A549 (cell line): ENCODE data around the gene NDEL1. TPM values are rescaled to one million over a fixed set of nuclear protein-coding genes. Genes with fewer than 3 reads are reported as not detected.
A peak's percentile ranks its signal among the peaks of the same experiment; 100 is the strongest.

Experiments
- ATAC-seq, 2 experiments: fragments of 200-7000 bp in 1 of 2; fragments of >200 bp in 1 of 2; cut with Nextera tagmentation in 1 of 2; cut with Tn5 transposase in 1 of 2; 3 replicates each; pipeline versions ENCODE4 v1.8.0 to v1.9.1; 2018 to 2020; ENCODE audit warnings: mild to moderate bottlenecking in 1 of 2, moderate library complexity in 1 of 2
- CTCF ChIA-PET: fragments of 300-600 bp; sonication (Branson Sonifier 250); formaldehyde crosslinking; extraction: SDS; loops from one replicate; lab custom pipeline; 2021; ENCODE audit warnings: antibody characterized with exemption, inconsistent platforms; lab: Yijun Ruan, JAX
- POLR2A ChIA-PET: fragments of 350-600 bp; formaldehyde crosslinking; extraction: SDS; loops from one replicate; lab custom pipeline; 2021; ENCODE audit warnings: antibody characterized with exemption, inconsistent platforms; lab: Yijun Ruan, JAX
- DNase-seq, 2 experiments: peaks; one replicate each; pipeline versions ENCODE4 v3.0.0 to v3.0.0-alpha.2; 2011 to 2016; ENCODE audit warnings: low read depth in 1 of 2, low spot score in 1 of 2
- FAIRE-seq: peaks from 2 replicates; lab custom pipeline; 2011; peaks lifted over from hg19 to GRCh38; lab: Jason Lieb, UNC
- H3K27ac ChIP-seq, 2 experiments: fragments of >200 bp; sonication (Bioruptor Twin); formaldehyde crosslinking; 3 replicates each; pipeline ENCODE4 v1.5.1; 2016 to 2017
- H3K4me1 ChIP-seq: fragments of >200 bp; sonication (Bioruptor Twin); formaldehyde crosslinking; 3 replicates; pipeline ENCODE4 v1.6.1; 2016
- H3K4me2 ChIP-seq: fragments of >200 bp; sonication (Bioruptor Twin); formaldehyde crosslinking; 3 replicates; pipeline ENCODE4 v1.6.1; 2016
- H3K4me3 ChIP-seq: fragments of >200 bp; sonication (Bioruptor Twin); formaldehyde crosslinking; 3 replicates; pipeline ENCODE4 v1.5.1; 2016
- H3K9me3 ChIP-seq: fragments of >200 bp; sonication (Bioruptor Twin); formaldehyde crosslinking; 3 replicates; pipeline ENCODE4 v1.6.1; 2016
- CBX8 ChIP-seq: fragments of 200-600 bp; sonication (generic); IDR thresholded peaks from 2 replicates; pipeline ENCODE4 v1.6.1; 2016
- CEBPB ChIP-seq, 2 experiments: fragments of >200 bp in 1 of 2; sonication (Bioruptor Twin) in 1 of 2; formaldehyde crosslinking in 1 of 2; IDR thresholded peaks; 2 replicates each; pipeline ENCODE4 v1.6.1; 2012 to 2016
- CHD2 ChIP-seq: fragments of 150-350 bp; IDR thresholded peaks from 2 replicates; pipeline ENCODE4 v1.6.1; 2014; ENCODE audit warnings: low read length; ENCODE audit not compliant: partially characterized antibody
- CHD4 ChIP-seq: fragments of 200-600 bp; sonication (generic); IDR thresholded peaks from 2 replicates; pipeline ENCODE4 v1.6.1; 2016; ENCODE audit warnings: antibody characterized with exemption, mild to moderate bottlenecking, borderline replicate concordance
- EHMT2 ChIP-seq: fragments of 200-600 bp; sonication (generic); IDR thresholded peaks from 2 replicates; pipeline ENCODE4 v1.6.1; 2016; ENCODE audit warnings: antibody characterized with exemption, low read depth, mild to moderate bottlenecking, moderate library complexity
- ESRRA ChIP-seq: fragments of 150-350 bp; IDR thresholded peaks from 2 replicates; pipeline ENCODE4 v1.6.1; 2014; ENCODE audit warnings: mild to moderate bottlenecking, low read length, borderline replicate concordance
- HDAC2 ChIP-seq: fragments of 200-600 bp; sonication (generic); IDR thresholded peaks from 2 replicates; pipeline ENCODE4 v1.6.1; 2016
- HES2 ChIP-seq: fragments of >200 bp; sonication (Bioruptor Twin); formaldehyde crosslinking; IDR thresholded peaks from 2 replicates; pipeline ENCODE4 v1.6.1; 2016
- JUNB ChIP-seq: fragments of >200 bp; sonication (Bioruptor Twin); formaldehyde crosslinking; IDR thresholded peaks from 2 replicates; pipeline ENCODE4 v1.6.1; 2016
- KDM1A ChIP-seq: fragments of 200-600 bp; sonication (generic); IDR thresholded peaks from 2 replicates; pipeline ENCODE4 v1.6.1; 2016; ENCODE audit warnings: low read depth, mild to moderate bottlenecking
- NFE2L2 ChIP-seq: fragments of 150-350 bp; conservative IDR thresholded peaks from 2 replicates; pipeline ENCODE4 v1.6.1; 2014; ENCODE audit warnings: low read length
- NPAS2 ChIP-seq: fragments of 250-450 bp; sonication (Bioruptor Pico); IDR thresholded peaks from 2 replicates; pipeline ENCODE4 v1.8.0; 2022; ENCODE audit warnings: mild to moderate bottlenecking, moderate library complexity, borderline replicate concordance
- PBX3 ChIP-seq: IDR thresholded peaks from 2 replicates; pipeline ENCODE4 v1.6.1; 2012
- POLR2A ChIP-seq: IDR thresholded peaks from 2 replicates; pipeline ENCODE4 v1.6.1; 2012; ENCODE audit warnings: mild to moderate bottlenecking, low read length
- RCOR1 ChIP-seq: fragments of 150-350 bp; IDR thresholded peaks from 2 replicates; pipeline ENCODE4 v1.6.1; 2014; ENCODE audit warnings: antibody characterized with exemption, low read length, low read depth
- SMC3 ChIP-seq: fragments of >200 bp; sonication (Bioruptor Twin); formaldehyde crosslinking; IDR thresholded peaks from 3 replicates; pipeline ENCODE4 v1.6.1; 2018; ENCODE audit warnings: inconsistent platforms
- SREBF2 ChIP-seq: fragments of 450-650 bp; IDR thresholded peaks from 2 replicates; pipeline ENCODE4 v1.6.1; 2014; ENCODE audit warnings: mild to moderate bottlenecking, moderate library complexity
- USF2 ChIP-seq: fragments of 450-650 bp; IDR thresholded peaks from 2 replicates; pipeline ENCODE4 v1.6.1; 2014; ENCODE audit warnings: antibody characterized with exemption
- ZC3H11A ChIP-seq: fragments of 450-650 bp; IDR thresholded peaks from 2 replicates; pipeline ENCODE4 v1.6.1; 2014; ENCODE audit warnings: antibody characterized with exemption, mild to moderate bottlenecking
- ZNF302 ChIP-seq: fragments of 250-450 bp; sonication (Bioruptor Pico); IDR thresholded peaks from 2 replicates; pipeline ENCODE4 v1.9.0; 2021; ENCODE audit warnings: inconsistent platforms, mild to moderate bottlenecking, moderate library complexity
- WGBS: methylation state at CpG from one replicate; pipeline ENCODE4 v1.1.6; 2017; ENCODE audit errors: missing lambda C conversion rate; 5-methylcytosine and 5-hydroxymethylcytosine counted together
- polyA plus RNA-seq, 4 experiments: library from polyadenylated mRNA; depleted of rRNA in 3 of 4; stranded (reverse); fragments of >200 nt; fragmentation: RNase III in 1 of 4; extraction: RNeasy Plus Mini Kit Qiagen cat#74134 plus additional on column Dnase treatment in 1 of 4; gene quantifications; 2 replicates in 3 of 4; 3 replicates in 1 of 4; pipeline ENCODE4 v1.2.3, GENCODE V29; 2011 to 2017
- TF ChIP-seq, protein P1 (sequence below): fragments of >200 bp; sonication (Bioruptor Twin); formaldehyde crosslinking; IDR thresholded peaks from 3 replicates; pipeline ENCODE4 v1.5.1; 2016
- TF ChIP-seq, protein P2 (sequence below): fragments of 250-450 bp; sonication (Bioruptor Pico); IDR thresholded peaks from 2 replicates; pipeline ENCODE4 v1.5.0; 2020; ENCODE audit warnings: low read depth, mild to moderate bottlenecking, moderate library complexity
- TF ChIP-seq, protein P3 (sequence below): IDR thresholded peaks from 2 replicates; pipeline ENCODE4 v1.6.1; 2012

NDEL1 gene
- polyA plus RNA-seq, 2 of the 4 experiments (the other 2 are of a cell fraction) = 53.3 to 91.0 TPM

GRCh38 chr17:8397636-8398035 lies 38.0 kb upstream of the NDEL1 start, which contains the start of gene RNF222:
RNF222 (minus strand) TSS chr17:8397827; CDS start chr17:8393461, 4,366 bp downstream.
- Histone ChIP-seq H3K4me1 (no peaks in the 10 kb centered on the region), H3K9me3 (no peaks in the 10 kb centered on the region), H3K4me3 (no peak within 1 kb of the TSS), H3K27ac (no peak within 1 kb of the TSS), H3K4me2 (no peak within 1 kb of the TSS)
- FAIRE-seq (no peak), DNase-seq (no peak), ATAC-seq (peak in 1 of 2 experiments; percentile 5; a peak in 1 of 6 replicates)
- ChIA-PET POLR2A (interaction anchor here (1.0 kb wide), 1 partner anchor 233 kb away, joined by 4 read pairs; the partner anchor contains the start of gene MYH10), CTCF (interaction anchor here (1.0 to 9.3 kb wide), 5 partner anchors 11 to 390 kb away, joined by 3 to 71 read pairs (median 4); partner anchors contain the start of gene RPL26)
- TF ChIP-seq EHMT2 (no peak), CEBPB (IDR thresholded peaks at IDR 0.05) (no peak), SMC3 (no peak), PBX3 (no peak), USF2 (no peak), CHD2 (no peak), HDAC2 (no peak), NPAS2 (CRISPR knock-in tag) (no peak), CBX8 (no peak)
- TF ChIP-seq, protein P1, sequence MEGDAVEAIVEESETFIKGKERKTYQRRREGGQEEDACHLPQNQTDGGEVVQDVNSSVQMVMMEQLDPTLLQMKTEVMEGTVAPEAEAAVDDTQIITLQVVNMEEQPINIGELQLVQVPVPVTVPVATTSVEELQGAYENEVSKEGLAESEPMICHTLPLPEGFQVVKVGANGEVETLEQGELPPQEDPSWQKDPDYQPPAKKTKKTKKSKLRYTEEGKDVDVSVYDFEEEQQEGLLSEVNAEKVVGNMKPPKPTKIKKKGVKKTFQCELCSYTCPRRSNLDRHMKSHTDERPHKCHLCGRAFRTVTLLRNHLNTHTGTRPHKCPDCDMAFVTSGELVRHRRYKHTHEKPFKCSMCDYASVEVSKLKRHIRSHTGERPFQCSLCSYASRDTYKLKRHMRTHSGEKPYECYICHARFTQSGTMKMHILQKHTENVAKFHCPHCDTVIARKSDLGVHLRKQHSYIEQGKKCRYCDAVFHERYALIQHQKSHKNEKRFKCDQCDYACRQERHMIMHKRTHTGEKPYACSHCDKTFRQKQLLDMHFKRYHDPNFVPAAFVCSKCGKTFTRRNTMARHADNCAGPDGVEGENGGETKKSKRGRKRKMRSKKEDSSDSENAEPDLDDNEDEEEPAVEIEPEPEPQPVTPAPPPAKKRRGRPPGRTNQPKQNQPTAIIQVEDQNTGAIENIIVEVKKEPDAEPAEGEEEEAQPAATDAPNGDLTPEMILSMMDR = no peak
- 25% methylated on average over 12 of the region's 13 CpGs for WGBS

GRCh38 chr17:8398980-8399379 lies 36.7 kb upstream of the NDEL1 start:
- no peak for ATAC-seq
- H3K4me3 ChIP-seq = no peak overlapping the region
- ChIA-PET POLR2A (no interaction called here), CTCF (interaction anchor here (5.0 to 9.3 kb wide), 2 partner anchors 10 to 16 kb away, joined by 22 to 71 read pairs; partner anchors contain the start of gene RPL26)
- no peak overlapping the region for H3K27ac ChIP-seq
- no peaks in the 10 kb centered on the region for H3K9me3 ChIP-seq
- TF ChIP-seq SREBF2 (no peak), ESRRA (no peak), NFE2L2 (no peak), CHD2 (no peak), RCOR1 (no peak), HES2 (no peak), NPAS2 (CRISPR knock-in tag) (no peak), ZC3H11A (no peak), JUNB (no peak), KDM1A (no peak), ZNF302 (CRISPR knock-in tag) (no peak), CHD4 (no peak), POLR2A (no peak)
- TF ChIP-seq, protein P2, sequence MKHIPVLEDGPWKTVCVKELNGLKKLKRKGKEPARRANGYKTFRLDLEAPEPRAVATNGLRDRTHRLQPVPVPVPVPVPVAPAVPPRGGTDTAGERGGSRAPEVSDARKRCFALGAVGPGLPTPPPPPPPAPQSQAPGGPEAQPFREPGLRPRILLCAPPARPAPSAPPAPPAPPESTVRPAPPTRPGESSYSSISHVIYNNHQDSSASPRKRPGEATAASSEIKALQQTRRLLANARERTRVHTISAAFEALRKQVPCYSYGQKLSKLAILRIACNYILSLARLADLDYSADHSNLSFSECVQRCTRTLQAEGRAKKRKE (CRISPR knock-in tag) = no peak
- TF ChIP-seq, protein P3, sequence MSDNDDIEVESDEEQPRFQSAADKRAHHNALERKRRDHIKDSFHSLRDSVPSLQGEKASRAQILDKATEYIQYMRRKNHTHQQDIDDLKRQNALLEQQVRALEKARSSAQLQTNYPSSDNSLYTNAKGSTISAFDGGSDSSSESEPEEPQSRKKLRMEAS = no peak
- FAIRE-seq = no peak
- no peak for DNase-seq
- H3K4me1 ChIP-seq = no peaks in the 10 kb centered on the region
- H3K4me2 ChIP-seq = no peak overlapping the region
- WGBS = 39% methylated on average over 6 of the region's 6 CpGs
